Melanocyte of skin (primary cell): ENCODE data around the gene RAB1A. TPM values are rescaled to one million over a fixed set of nuclear protein-coding genes. Genes with fewer than 3 reads are reported as not detected.

Experiments used
- small RNA-seq, 2 donors: library from RNA; depleted of rRNA; stranded (forward); fragments of <200 nt; gene quantifications; one replicate each; pipeline ENCODE3, GENCODE V24; 2012
- total RNA-seq, 2 donors: library from RNA; depleted of rRNA; stranded (reverse); fragments of >200 nt; gene quantifications; 2 replicates each; pipeline ENCODE4 v1.2.3, GENCODE V29; 2012

The RAB1A gene
- 10 to 100 TPM; 56.8 to 86.9 TPM for total RNA-seq

DNA sequence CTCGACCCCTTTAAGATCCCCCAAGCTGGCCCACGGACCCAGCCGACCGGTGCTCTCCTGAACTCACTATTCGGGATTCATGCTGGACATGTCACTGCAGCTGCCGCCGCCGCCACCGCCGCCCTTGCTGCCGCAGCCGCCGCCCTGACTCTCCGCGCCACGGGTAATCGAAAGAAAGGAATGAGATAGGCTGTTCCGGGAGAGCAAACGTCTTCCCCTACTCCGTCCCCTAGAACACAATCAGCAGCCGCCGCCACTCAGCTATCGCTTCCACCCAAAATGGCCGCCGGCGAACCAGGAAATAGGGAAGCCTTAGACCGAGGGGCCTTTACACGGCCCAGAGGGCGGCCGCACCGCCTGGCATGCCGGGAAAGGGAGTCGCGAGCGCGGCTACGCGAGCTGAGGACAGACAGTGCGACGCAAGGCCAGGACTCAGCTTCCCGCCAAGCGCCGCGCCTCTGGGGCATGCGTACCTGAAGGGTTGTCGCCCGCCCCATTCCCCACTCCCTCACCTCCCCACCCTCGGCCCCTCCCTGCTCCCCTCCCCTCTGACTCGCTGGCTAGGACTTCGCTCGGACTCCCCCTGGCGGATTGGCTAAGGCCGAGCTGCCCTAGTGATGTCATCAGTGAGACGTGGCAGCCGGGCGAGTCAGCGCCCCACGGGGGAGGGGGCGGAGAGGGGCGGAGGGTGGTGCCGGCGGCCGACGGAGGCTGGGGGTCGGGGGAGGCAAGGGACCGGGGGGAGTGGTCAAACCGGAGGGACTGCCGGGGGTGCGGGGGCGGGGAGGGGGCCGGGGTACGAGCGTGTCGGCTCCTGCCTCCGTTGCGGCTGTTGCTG lies at the start of gene RAB1A:
TSS of gene RAB1A (minus strand) at position 281 of the 838 bp plus-strand sequence. CDS start at position 90, 191 bp downstream.

DNA sequence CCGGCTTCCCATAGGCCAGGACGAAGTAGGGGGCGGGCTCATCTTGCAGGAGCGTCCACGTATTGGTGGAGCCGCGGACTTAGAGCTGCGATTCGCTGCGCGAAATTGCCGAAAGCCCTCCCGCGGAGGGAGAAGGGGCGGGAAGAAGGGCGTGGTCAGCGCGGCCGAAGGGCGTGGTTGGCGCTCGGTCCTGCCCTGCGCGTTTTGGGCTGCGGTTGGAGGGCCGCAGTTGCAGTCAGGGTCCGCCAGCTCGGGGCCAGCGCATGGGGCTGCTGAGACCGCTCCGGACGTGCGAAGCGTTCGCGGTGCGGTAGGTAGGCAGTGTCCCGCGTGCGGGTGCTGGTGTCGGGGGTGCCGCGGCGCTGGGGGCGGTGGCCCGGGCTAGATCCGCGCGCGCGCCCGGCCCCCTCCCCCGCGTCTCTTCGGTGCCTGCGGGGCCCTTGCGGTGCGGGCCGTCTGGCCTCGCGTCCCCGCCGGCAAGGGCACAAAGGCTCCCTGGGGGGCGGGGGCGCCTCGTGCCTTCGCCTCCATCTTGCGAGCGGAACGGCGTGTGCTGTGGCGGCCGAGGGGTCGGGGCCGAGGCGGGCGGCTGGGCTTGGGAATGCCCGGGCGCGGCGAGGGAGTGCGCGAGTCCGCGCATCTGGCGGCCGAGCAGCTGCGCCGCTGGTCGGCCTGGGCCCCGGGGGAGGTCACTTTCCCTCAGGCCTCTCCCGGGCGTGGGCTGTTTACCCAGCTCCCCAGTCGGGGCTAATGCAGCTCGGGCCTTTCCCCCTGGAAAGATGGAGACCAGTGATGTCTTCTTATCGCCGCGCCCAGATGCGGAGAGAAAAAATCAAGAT lies 73.5 kb downstream of the RAB1A start, which contains the start of gene CEP68:
TSS of gene CEP68 (plus strand) at position 202 of the 839 bp plus-strand sequence. CDS start 13,029 bp downstream, outside the sequence.

Small RNA genes within 50 kb of the gene (small RNA-seq; reads per million reads assigned to genes)
- gene RF00090, result 0 reads per million in 2 donors

Other genes with a start within 250 kb of the RAB1A start
- gene SLC1A4, start 140.7 kb downstream of the RAB1A start, total RNA-seq, result 100 to 1,000 TPM; 343 to 373 TPM
- gene CEP68, start 73.7 kb downstream of the RAB1A start, total RNA-seq, result 1 to 10 TPM; 7.9 to 9.7 TPM
- gene ACTR2, start 97.7 kb upstream of the RAB1A start, total RNA-seq, result 10 to 100 TPM; 55.7 to 84.6 TPM